Measurements from ENCODE around the gene IRF6. TPM values are rescaled to one million over a fixed set of nuclear protein-coding genes. Genes with fewer than 3 reads are reported as not detected.

Gene IRF6
- total RNA-seq, 1 experiment from 2014 or later = 35.2 TPM

GRCh38 chr1:209743145-209743482 is 62.8 kb downstream of the IRF6 start:
- Histone ChIP-seq H3K79me2 (ENCODE audit: insufficient read depth, low read length) (no peaks in the 10 kb centered on the region), H3K9ac (ENCODE audit: low read length) (no peak overlapping the region), H3K27me3 (ENCODE audit: insufficient read depth, low read length) (no peaks in the 10 kb centered on the region), H3K27ac (ENCODE audit: low read depth, low read length) (no peak overlapping the region), H3K4me1 (ENCODE audit: control insufficient read depth in 1 of 2, insufficient read depth in 2 of 2, low read length in 2 of 2) (peaks cover 0 to 7% of the 10 kb centered on the region in 2 experiments; a peak in 2 of 4 replicates), H4K20me1 (ENCODE audit: insufficient read depth) (no peaks in the 10 kb centered on the region), H3K4me3 (replicated peaks in 1 of 2; ENCODE audit: low read depth in 1 of 2, low read length in 2 of 2) (no peak overlapping the region), H3K36me3 (ENCODE audit: control insufficient read depth in 1 of 2, insufficient read depth in 2 of 2, low read length in 2 of 2) (no peaks in the 10 kb centered on the region), H3K9me3 (ENCODE audit: control insufficient read depth in 1 of 2, insufficient read depth in 1 of 2, low read depth in 1 of 2, low read length in 2 of 2) (no peaks in the 10 kb centered on the region), H3K4me2 (ENCODE audit: low read length) (no peak overlapping the region), H3K9me2 (ENCODE audit: insufficient read depth) (no peaks in the 10 kb centered on the region), H2AFZ (ENCODE audit: low read depth, low read length, poor library complexity, severe bottlenecking) (no peak overlapping the region)
- RAD21 ChIA-PET (ENCODE audit: low non-redundant PET in 1 of 2, low total read pairs in 2 of 2, uncharacterized antibody in 2 of 2, unreplicated experiment in 2 of 2) = no interaction called here
- TF ChIP-seq EZH2phosphoT487 (IDR thresholded peaks at IDR 0.05; ENCODE audit: borderline replicate concordance) = no peak
- no peak for TF ChIP-seq ZBTB33 (IDR thresholded peaks at IDR 0.05; ENCODE audit: extremely low read depth, insufficient replicate concordance, low read length)
- TF ChIP-seq ELF1 (IDR thresholded peaks at IDR 0.05; ENCODE audit: borderline replicate concordance, low read depth) = no peak
- TF ChIP-seq REST (IDR thresholded peaks at IDR 0.05; ENCODE audit: low read depth) = no peak
- TF ChIP-seq POLR2AphosphoS5 (IDR thresholded peaks at IDR 0.05; ENCODE audit: low read depth, low read length) = no peak
- TF ChIP-seq MAX (IDR thresholded peaks at IDR 0.05) = no peak
- TF ChIP-seq SIN3A (IDR thresholded peaks at IDR 0.05; ENCODE audit: low read depth) = no peak
- no peak for TF ChIP-seq ZNF274 (IDR thresholded peaks at IDR 0.05; ENCODE audit: low read depth, low read length)
- TF ChIP-seq FOSL1 (IDR thresholded peaks at IDR 0.05; ENCODE audit: low read depth) = no peak
- no peak for TF ChIP-seq YY1 (IDR thresholded peaks at IDR 0.05; ENCODE audit: extremely low read depth, insufficient replicate concordance, low read depth, low read length)
- TF ChIP-seq SRF (IDR thresholded peaks at IDR 0.05; ENCODE audit: low read depth) = no peak
- no peak for TF ChIP-seq ZFX (IDR thresholded peaks at IDR 0.05)
- intact Hi-C loops (cut with micrococcal nuclease) = no loop called here
- CTCF ChIA-PET = no interaction called here
- no peak for DNase-seq (ENCODE audit: low read depth, low spot score)
- ATAC-seq = no peak
- POLR2A ChIA-PET = no interaction called here
- BruUV-seq (replicated peaks) = no TSS peak
